ENCODE results near the gene CSTA.

The CSTA gene

DNA sequence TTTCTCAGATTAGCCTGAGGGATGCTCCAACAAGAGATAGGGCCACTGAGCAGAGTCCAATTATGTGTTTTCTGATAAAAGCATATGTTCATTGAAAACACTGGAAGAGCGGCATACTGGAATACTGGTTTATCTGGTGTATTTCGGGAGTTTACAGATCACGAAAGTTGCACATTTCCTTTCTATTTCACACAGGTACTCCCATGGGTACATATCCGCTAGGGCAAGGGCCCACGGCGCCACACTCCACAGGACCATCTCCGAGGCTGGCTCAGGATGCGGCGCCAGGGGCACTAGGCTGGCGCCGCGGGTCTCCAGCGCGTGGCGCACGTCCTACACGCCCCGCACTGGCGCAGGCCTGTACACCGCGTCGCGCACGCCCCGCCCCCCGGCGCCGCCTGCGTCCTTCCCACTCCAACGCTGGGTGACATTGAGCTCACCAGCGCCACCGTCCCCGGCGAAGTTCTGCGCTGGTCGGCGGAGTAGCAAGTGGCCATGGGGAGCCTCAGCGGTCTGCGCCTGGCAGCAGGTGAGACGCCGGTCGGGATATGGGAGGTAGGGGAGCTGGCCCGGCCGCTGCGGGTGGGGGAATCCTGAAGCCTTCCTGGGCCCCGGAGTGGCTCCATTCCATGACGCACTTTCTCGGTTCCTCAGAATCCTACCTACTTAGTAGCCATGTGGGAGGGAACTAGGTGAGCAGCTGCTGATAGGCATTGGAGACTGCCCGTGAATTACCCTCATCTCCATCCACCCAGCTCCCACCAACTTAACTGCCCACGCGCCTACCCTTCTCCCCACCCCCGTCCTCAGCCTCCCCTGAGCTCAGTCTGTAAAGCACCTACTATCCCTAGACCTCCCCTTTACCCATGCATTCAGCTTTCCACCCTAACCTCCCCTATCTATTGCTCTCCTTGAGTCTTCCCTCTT lies 59.0 kb downstream of the CSTA start, which contains the start of gene FAM162A:
FAM162A (plus strand) TSS at position 412 of the 927 bp plus-strand sequence; CDS start at position 496, 84 bp downstream.
- Histone ChIP-seq H3K4me2 (peak within 1 kb of the TSS; percentile 79 to 98 (median 93)), H3K36me3 (peaks cover 0 to 34% (median 12%) of the 10 kb centered on the region in 11 experiments; a peak in 11 of 22 replicates), H3K27ac (peak within 1 kb of the TSS; percentile 56 to 91 (median 82); a peak in 21 of 22 replicates), H3K27me3 (no peaks in the 10 kb centered on the region), H3K9ac (peak within 1 kb of the TSS; percentile 82 to 90 (median 85)), H3K9me3 (replicated peaks in 1 of 11) (no peaks in the 10 kb centered on the region), H3K4me1 (peaks cover 44 to 74% (median 59%) of the 10 kb centered on the region in 10 experiments), H4K20me1 (peaks cover 0 to 19% (median 4%) of the 10 kb centered on the region in 11 experiments; a peak in 5 of 22 replicates), H3K4me3 (peak within 1 kb of the TSS; percentile 75 to 94 (median 84))
- TF ChIP-seq Cebpa-rat (IDR thresholded peaks at IDR 0.05), result no peak

DNA sequence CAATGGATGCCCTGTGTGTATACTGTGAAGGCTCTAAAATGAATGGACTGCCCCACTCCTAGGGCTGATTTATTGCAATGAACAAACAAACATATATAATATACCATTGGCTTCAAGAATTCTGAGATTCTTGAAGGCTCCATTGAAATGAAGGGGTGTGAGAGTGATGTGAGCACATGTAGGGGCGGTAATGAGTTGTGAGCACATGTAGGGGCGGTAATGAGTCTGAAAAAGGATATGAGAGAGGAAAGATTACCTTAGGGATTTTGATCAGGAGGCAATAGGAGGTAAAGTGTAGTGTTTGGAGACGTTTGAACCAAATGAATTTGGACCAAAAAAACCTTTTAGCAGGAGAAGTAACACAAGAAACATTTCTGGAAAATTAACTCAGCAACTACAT lies 62.7 kb downstream of the CSTA start:
- Histone ChIP-seq H3K27me3 (no peaks in the 10 kb centered on the region), H3K4me1 (peaks cover 18 to 52% (median 29%) of the 10 kb centered on the region in 10 experiments), H4K20me1 (peaks cover 0 to 4% (median 0%) of the 10 kb centered on the region in 11 experiments; a peak in 2 of 22 replicates), H3K4me3 (no peak overlapping the region), H3K27ac (no peak overlapping the region), H3K9me3 (replicated peaks in 1 of 11) (no peaks in the 10 kb centered on the region), H3K4me2 (peak overlapping the region in 1 of 11 experiments; percentile 91; a peak in 2 of 22 replicates), H3K36me3 (peaks cover 0 to 16% (median 0%) of the 10 kb centered on the region in 11 experiments; a peak in 7 of 22 replicates), H3K9ac (no peak overlapping the region)
- TF ChIP-seq Cebpa-rat (IDR thresholded peaks at IDR 0.05), result no peak

DNA sequence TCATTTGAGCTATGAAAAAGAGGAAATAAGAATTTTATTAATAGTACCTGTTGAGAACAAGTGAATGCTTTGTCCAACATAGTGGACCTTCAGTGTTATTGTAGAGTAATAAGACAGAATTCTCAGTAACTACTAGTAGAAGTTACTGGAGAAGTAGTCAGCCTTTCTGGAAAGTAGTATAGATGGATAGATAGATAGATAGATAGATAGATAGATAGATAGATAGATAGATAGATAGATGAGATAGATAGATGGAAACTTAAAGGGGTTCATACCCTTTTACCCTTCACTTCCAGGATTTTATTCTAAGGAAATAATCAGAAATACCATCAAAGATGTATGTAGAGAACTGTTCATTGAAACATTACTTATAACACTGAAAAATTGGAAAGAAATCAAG lies 64.1 kb downstream of the CSTA start:
- H3K27ac ChIP-seq, result no peak overlapping the region
- peaks cover 0 to 4% (median 0%) of the 10 kb centered on the region in 11 experiments; a peak in 2 of 22 replicates for H4K20me1 ChIP-seq
- H3K9me3 ChIP-seq (replicated peaks in 1 of 11), result no peaks in the 10 kb centered on the region
- no peak overlapping the region for H3K9ac ChIP-seq
- no peak overlapping the region for H3K4me3 ChIP-seq
- TF ChIP-seq Cebpa-rat (IDR thresholded peaks at IDR 0.05), result no peak
- H3K4me2 ChIP-seq, result no peak overlapping the region; a peak in 1 of 22 replicates
- no peaks in the 10 kb centered on the region for H3K27me3 ChIP-seq
- H3K4me1 ChIP-seq, result peaks cover 15 to 47% (median 34%) of the 10 kb centered on the region in 10 experiments
- peaks cover 0 to 25% (median 4%) of the 10 kb centered on the region in 11 experiments; a peak in 10 of 22 replicates for H3K36me3 ChIP-seq

DNA sequence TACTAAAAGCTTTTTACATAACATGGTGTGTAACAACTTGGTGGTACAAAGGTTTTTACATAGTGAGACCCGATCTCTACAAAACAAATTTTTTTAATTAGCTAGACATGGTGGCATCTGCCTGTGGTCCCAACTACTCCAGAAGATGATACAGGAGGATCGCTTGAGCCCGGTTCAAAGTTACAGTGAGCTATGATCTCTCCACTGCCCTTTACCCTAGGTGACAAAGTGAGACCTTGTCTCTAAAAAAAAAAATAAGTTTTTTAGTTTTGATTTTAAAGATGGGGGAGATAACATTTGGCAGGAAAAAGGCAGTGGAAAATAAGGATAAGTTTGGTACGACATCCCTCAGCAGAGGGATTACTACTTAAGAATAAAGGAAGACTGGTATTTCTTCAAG lies 64.8 kb downstream of the CSTA start:
- Histone ChIP-seq H3K4me3 (no peak overlapping the region), H3K27me3 (no peaks in the 10 kb centered on the region), H3K36me3 (peaks cover 0 to 29% (median 9%) of the 10 kb centered on the region in 11 experiments; a peak in 11 of 22 replicates), H3K4me2 (peak overlapping the region in 7 of 11 experiments; percentile 21 to 54 (median 34); a peak in 6 of 22 replicates), H3K9ac (peak overlapping the region in 1 of 11 experiments; percentile 28; a peak in 1 of 22 replicates), H4K20me1 (peaks cover 0 to 4% (median 0%) of the 10 kb centered on the region in 11 experiments; a peak in 2 of 22 replicates), H3K27ac (no peak overlapping the region), H3K4me1 (peaks cover 11 to 41% (median 34%) of the 10 kb centered on the region in 10 experiments), H3K9me3 (replicated peaks in 1 of 11) (no peaks in the 10 kb centered on the region)
- no peak for TF ChIP-seq Cebpa-rat (IDR thresholded peaks at IDR 0.05)

DNA sequence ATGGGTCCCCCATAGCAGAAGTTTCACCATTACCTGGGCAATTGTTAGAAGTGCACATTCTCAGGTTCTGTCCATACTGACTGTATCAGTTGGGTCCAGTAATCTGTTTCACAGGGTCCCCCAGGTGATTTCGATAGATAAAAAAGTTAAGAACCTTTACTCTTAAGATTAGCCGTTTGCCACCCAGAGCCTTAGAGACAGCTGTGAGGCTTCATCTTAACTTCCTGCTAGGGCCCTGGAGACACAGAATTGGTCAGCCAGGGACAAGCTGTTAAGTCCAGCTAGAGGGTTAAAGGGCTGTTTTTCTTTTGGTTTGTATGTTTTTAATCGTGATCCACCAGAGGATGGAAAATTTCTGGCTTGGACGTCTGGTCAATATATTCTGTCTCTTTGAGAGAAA lies 65.6 kb downstream of the CSTA start:
- no peak for TF ChIP-seq Cebpa-rat (IDR thresholded peaks at IDR 0.05)
- peaks cover 0 to 29% (median 9%) of the 10 kb centered on the region in 11 experiments; a peak in 11 of 22 replicates for H3K36me3 ChIP-seq
- H3K27me3 ChIP-seq, result no peaks in the 10 kb centered on the region
- peak overlapping the region in 7 of 11 experiments; percentile 21 to 54 (median 34); a peak in 8 of 22 replicates for H3K4me2 ChIP-seq
- H3K4me3 ChIP-seq, result no peak overlapping the region
- H3K9me3 ChIP-seq (replicated peaks in 1 of 11), result no peaks in the 10 kb centered on the region
- H3K9ac ChIP-seq, result peak overlapping the region in 3 of 11 experiments; percentile 28 to 50 (median 42); a peak in 6 of 22 replicates
- H4K20me1 ChIP-seq, result peaks cover 0 to 4% (median 0%) of the 10 kb centered on the region in 11 experiments; a peak in 2 of 22 replicates
- no peak overlapping the region for H3K27ac ChIP-seq
- H3K4me1 ChIP-seq, result peaks cover 14 to 40% (median 28%) of the 10 kb centered on the region in 10 experiments

All from BLaER1 treated with 17β-estradiol and CSF1 and Interleukin-3, amounts not matched to agents 10 nM and 100 nM (cell line).